Colonic mucosa (tissue), 4 donors: ENCODE data around the gene TULP4. TPM values are rescaled to one million over a fixed set of nuclear protein-coding genes. Genes with fewer than 3 reads are reported as not detected.
A peak's percentile ranks its signal among the peaks of the same experiment; 100 is the strongest.

ENCODE experiments used
- DNase-seq: peaks from one replicate; pipeline ENCODE4 v3.0.0-alpha.2; 2020
- H3K27ac ChIP-seq: fragments of 200-600 bp; one replicate; pipeline ENCODE4 v1.8.0; 2021
- H3K27me3 ChIP-seq: fragments of 200-600 bp; one replicate; pipeline ENCODE4 v1.8.0; 2021
- H3K36me3 ChIP-seq: fragments of 200-600 bp; one replicate; pipeline ENCODE4 v1.8.0; 2021
- H3K4me1 ChIP-seq: fragments of 200-600 bp; one replicate; pipeline ENCODE4 v1.8.0; 2021; ENCODE audit warnings: mild to moderate bottlenecking
- H3K4me3 ChIP-seq: fragments of 200-600 bp; one replicate; pipeline ENCODE4 v1.8.0; 2021
- H3K9ac ChIP-seq, 2 donors: one replicate each; pipeline ENCODE4 v1.7.0; 2013; ENCODE audit warnings: control low read depth in 2 of 2, low read depth in 2 of 2, low read length in 2 of 2
- H3K9me3 ChIP-seq: fragments of 200-600 bp; one replicate; pipeline ENCODE4 v1.8.0; 2021
- CTCF ChIP-seq: fragments of 200-600 bp; IDR thresholded peaks from one replicate; pipeline ENCODE4 v1.8.0; 2022; ENCODE audit warnings: antibody characterized with exemption, mild to moderate bottlenecking
- intact Hi-C: fragments of 100-400 bp; cut with DNase I; formaldehyde crosslinking; loops from one replicate; pipeline ENCODE4 v1.14.1; 2022
- total RNA-seq, 2 donors: library from RNA; stranded (reverse); fragmentation: NEBNext Ultra II Directional in 1 of 2; extraction: Animal tissue kit (Norgen Biotek cat#: 25700) in 1 of 2; gene quantifications; one replicate each; pipeline ENCODE4 v1.2.1, GENCODE V29; 2021
- donor health status: healthy.
- donor health status: DM: no; HTN: no; CAD: no.
- donor health status: DM: no; HTN: no; CAD: no.

Gene TULP4
- total RNA-seq, 2 donors from 2014 or later, result 63.1 to 68.0 TPM

- intact Hi-C loops, result no loop called here
- no peaks in the 10 kb centered on the region for H3K27me3 ChIP-seq
Measured at GRCh38 chr6:158431560-158431959, 119.3 kb downstream of the TULP4 start.

GRCh38 chr6:158437571-158437970 is 125.3 kb downstream of the TULP4 start:
- H3K27me3 ChIP-seq, result no peaks in the 10 kb centered on the region

More at GRCh38 chr6:158431560-158431959, 119.3 kb downstream of the TULP4 start:
- no peaks in the 10 kb centered on the region for H3K36me3 ChIP-seq
- no peaks in the 10 kb centered on the region for H3K4me1 ChIP-seq
- H3K9me3 ChIP-seq, result no peaks in the 10 kb centered on the region
- H3K9ac ChIP-seq, result no peak overlapping the region
- no peak overlapping the region for H3K4me3 ChIP-seq
- no peak overlapping the region for H3K27ac ChIP-seq
- no peak for DNase-seq
- TF ChIP-seq CTCF, result no peak

GRCh38 chr6:158438226-158438625 is 126.0 kb downstream of the TULP4 start:
- Histone ChIP-seq H3K36me3 (no peaks in the 10 kb centered on the region), H3K4me3 (no peak overlapping the region), H3K9ac (no peak overlapping the region), H3K4me1 (no peaks in the 10 kb centered on the region), H3K27me3 (no peaks in the 10 kb centered on the region), H3K9me3 (no peaks in the 10 kb centered on the region), H3K27ac (no peak overlapping the region)
- DNase-seq, result no peak
- intact Hi-C loops, result no loop called here
- no peak for TF ChIP-seq CTCF

More at GRCh38 chr6:158437571-158437970, 125.3 kb downstream of the TULP4 start:
- no peak for TF ChIP-seq CTCF
- H3K9ac ChIP-seq, result no peak overlapping the region
- H3K27ac ChIP-seq, result no peak overlapping the region
- H3K9me3 ChIP-seq, result no peaks in the 10 kb centered on the region
- intact Hi-C loops, result no loop called here
- DNase-seq, result no peak
- H3K36me3 ChIP-seq, result no peaks in the 10 kb centered on the region
- no peaks in the 10 kb centered on the region for H3K4me1 ChIP-seq
- no peak overlapping the region for H3K4me3 ChIP-seq

GRCh38 chr6:158439255-158439654 is 127.0 kb downstream of the TULP4 start:
- Histone ChIP-seq H3K36me3 (no peaks in the 10 kb centered on the region), H3K4me3 (no peak overlapping the region), H3K4me1 (no peaks in the 10 kb centered on the region), H3K27ac (no peak overlapping the region), H3K9me3 (no peaks in the 10 kb centered on the region), H3K27me3 (no peaks in the 10 kb centered on the region), H3K9ac (no peak overlapping the region)
- no peak for TF ChIP-seq CTCF
- intact Hi-C loops, result no loop called here
- DNase-seq, result no peak

GRCh38 chr6:158441716-158442215 is 129.5 kb downstream of the TULP4 start:
- no peak overlapping the region for H3K27ac ChIP-seq
- no peaks in the 10 kb centered on the region for H3K4me1 ChIP-seq
- DNase-seq, result peak; percentile 21
- intact Hi-C loops, result no loop called here
- no peaks in the 10 kb centered on the region for H3K36me3 ChIP-seq
- no peak overlapping the region for H3K9ac ChIP-seq
- TF ChIP-seq CTCF, result no peak
- H3K4me3 ChIP-seq, result no peak overlapping the region
- no peaks in the 10 kb centered on the region for H3K27me3 ChIP-seq
- no peaks in the 10 kb centered on the region for H3K9me3 ChIP-seq
